ENCODE measurements around the gene TTPAL. TPM values are rescaled to one million over a fixed set of nuclear protein-coding genes. Genes with fewer than 3 reads are reported as not detected.

The TTPAL gene
- total RNA-seq, 4 donors from 2014 or later = 14.2 to 27.7 (median 22.3) TPM

DNA sequence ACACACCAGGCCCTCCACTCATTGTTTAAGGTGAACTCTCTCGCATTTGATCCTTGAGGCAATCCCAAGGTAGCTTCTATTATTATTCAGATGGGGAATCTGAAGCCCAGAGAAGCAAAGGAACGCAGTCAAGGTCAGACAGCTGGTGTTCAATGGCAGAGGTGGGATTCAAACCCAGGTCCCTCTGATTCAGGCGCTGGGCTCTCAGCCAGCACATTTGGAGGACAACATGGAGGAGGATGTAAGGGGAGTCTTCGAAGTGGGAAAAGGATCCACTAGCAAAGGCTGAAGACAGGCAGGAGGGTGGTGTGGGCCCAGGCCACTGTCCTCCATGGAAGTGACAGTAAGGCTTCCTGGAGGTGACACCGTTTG lies 13.9 kb upstream of the TTPAL start:
- H3K9me3 ChIP-seq = no peaks in the 10 kb centered on the region
- peaks cover 0 to 13% of the 10 kb centered on the region in 2 donors for H3K4me1 ChIP-seq
- DNase-seq = no peak
- TF ChIP-seq POLR2A (IDR thresholded peaks at IDR 0.05) = no peak
- TF ChIP-seq, protein P1, sequence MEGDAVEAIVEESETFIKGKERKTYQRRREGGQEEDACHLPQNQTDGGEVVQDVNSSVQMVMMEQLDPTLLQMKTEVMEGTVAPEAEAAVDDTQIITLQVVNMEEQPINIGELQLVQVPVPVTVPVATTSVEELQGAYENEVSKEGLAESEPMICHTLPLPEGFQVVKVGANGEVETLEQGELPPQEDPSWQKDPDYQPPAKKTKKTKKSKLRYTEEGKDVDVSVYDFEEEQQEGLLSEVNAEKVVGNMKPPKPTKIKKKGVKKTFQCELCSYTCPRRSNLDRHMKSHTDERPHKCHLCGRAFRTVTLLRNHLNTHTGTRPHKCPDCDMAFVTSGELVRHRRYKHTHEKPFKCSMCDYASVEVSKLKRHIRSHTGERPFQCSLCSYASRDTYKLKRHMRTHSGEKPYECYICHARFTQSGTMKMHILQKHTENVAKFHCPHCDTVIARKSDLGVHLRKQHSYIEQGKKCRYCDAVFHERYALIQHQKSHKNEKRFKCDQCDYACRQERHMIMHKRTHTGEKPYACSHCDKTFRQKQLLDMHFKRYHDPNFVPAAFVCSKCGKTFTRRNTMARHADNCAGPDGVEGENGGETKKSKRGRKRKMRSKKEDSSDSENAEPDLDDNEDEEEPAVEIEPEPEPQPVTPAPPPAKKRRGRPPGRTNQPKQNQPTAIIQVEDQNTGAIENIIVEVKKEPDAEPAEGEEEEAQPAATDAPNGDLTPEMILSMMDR (IDR thresholded peaks at IDR 0.05) = no peak
- 77 to 86% methylated on average over 5 of the region's 5 CpGs for WGBS, 2 donors
- H3K36me3 ChIP-seq = no peaks in the 10 kb centered on the region
- no peak overlapping the region for H3K27ac ChIP-seq
- intact Hi-C loops (cut with DNase I) = loop anchor here (10.0 kb wide), 1 partner anchor 67 kb away; no protein-coding TSS in a partner anchor
- no peaks in the 10 kb centered on the region for H3K27me3 ChIP-seq
- no peak overlapping the region for H3K4me3 ChIP-seq (replicated peaks in 1 of 3)

- no peak overlapping the region for H3K4me3 ChIP-seq (replicated peaks in 1 of 3)
- DNase-seq = no peak
- intact Hi-C loops (cut with DNase I) = loop anchor here (10.0 kb wide), 1 partner anchor 69 kb away; no protein-coding TSS in a partner anchor
- no peaks in the 10 kb centered on the region for H3K27me3 ChIP-seq
- 41 to 75% methylated on average over 5 of the region's 5 CpGs for WGBS, 2 donors
- no peak overlapping the region for H3K27ac ChIP-seq
- TF ChIP-seq, protein P1 (IDR thresholded peaks at IDR 0.05) = no peak
- TF ChIP-seq POLR2A (IDR thresholded peaks at IDR 0.05) = no peak
- no peaks in the 10 kb centered on the region for H3K9me3 ChIP-seq
- no peaks in the 10 kb centered on the region for H3K36me3 ChIP-seq
- H3K4me1 ChIP-seq = peaks cover 0 to 13% of the 10 kb centered on the region in 2 donors
Observed at GRCh38 chr20:44463466-44463865, 12.2 kb upstream of the TTPAL start.

DNA sequence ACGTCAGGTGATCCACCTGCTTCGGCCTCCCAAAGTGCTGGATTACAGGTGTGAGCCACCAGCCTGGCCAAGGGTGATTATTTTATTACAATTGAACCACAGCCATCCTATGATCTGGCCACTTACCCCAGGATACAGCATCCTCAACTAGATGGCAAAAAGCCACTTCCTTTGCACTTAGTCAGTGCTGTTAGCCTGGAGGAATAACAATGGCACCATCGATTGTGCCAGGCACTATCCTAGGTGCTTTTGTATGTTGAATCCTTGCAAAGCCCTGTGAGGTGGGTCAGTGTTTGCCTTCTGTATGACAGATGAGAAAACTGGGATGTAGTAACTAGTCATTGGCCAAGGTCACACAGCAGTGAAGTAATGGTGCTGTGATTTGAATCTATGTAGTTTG lies 11.2 kb upstream of the TTPAL start:
- Histone ChIP-seq H3K4me3 (replicated peaks in 1 of 3) (no peak overlapping the region), H3K4me1 (peaks cover 0 to 13% of the 10 kb centered on the region in 2 donors), H3K36me3 (no peaks in the 10 kb centered on the region), H3K27me3 (no peaks in the 10 kb centered on the region), H3K27ac (peak overlapping the region in 2 of 3 donors; percentile 40 to 74), H3K9me3 (no peaks in the 10 kb centered on the region)
- WGBS, 2 donors = 71 to 100% methylated on average over 2 to 3 of the region's 3 CpGs
- no peak for TF ChIP-seq POLR2A (IDR thresholded peaks at IDR 0.05)
- TF ChIP-seq, protein P1 (IDR thresholded peaks at IDR 0.05) = no peak
- intact Hi-C loops (cut with DNase I) = loop anchor here (10.0 kb wide), 1 partner anchor 70 kb away; no protein-coding TSS in a partner anchor
- DNase-seq = no peak

GRCh38 chr20:44465001-44465560 lies 10.6 kb upstream of the TTPAL start:
- H3K27ac ChIP-seq = peak overlapping the region; percentile 30 to 74 (median 40)
- intact Hi-C loops (cut with DNase I) = loop anchor here (10.0 kb wide), 1 partner anchor 70 kb away; no protein-coding TSS in a partner anchor

More at GRCh38 chr20:44465001-44465560, 10.6 kb upstream of the TTPAL start:
- no peaks in the 10 kb centered on the region for H3K9me3 ChIP-seq
- 23 to 25% methylated on average over 3 of the region's 3 CpGs for WGBS, 2 donors
- TF ChIP-seq, protein P1 (IDR thresholded peaks at IDR 0.05) = no peak
- no peak for TF ChIP-seq POLR2A (IDR thresholded peaks at IDR 0.05)
- H3K27me3 ChIP-seq = no peaks in the 10 kb centered on the region
- no peaks in the 10 kb centered on the region for H3K36me3 ChIP-seq
- H3K4me1 ChIP-seq = peaks cover 0 to 13% of the 10 kb centered on the region in 2 donors
- DNase-seq = peak; percentile 84 to 91
- no peak overlapping the region for H3K4me3 ChIP-seq (replicated peaks in 1 of 3)
